HG03095 (cell line): ENCODE measurements around the gene TRMO.

Experiments
- ATAC-seq: cut with Tn5 transposase; IDR thresholded peaks from one replicate; pipeline ENCODE4 v1.9.1; 2021; ENCODE audit warnings: moderate library complexity; ENCODE audit not compliant: unreplicated experiment

Gene TRMO

DNA sequence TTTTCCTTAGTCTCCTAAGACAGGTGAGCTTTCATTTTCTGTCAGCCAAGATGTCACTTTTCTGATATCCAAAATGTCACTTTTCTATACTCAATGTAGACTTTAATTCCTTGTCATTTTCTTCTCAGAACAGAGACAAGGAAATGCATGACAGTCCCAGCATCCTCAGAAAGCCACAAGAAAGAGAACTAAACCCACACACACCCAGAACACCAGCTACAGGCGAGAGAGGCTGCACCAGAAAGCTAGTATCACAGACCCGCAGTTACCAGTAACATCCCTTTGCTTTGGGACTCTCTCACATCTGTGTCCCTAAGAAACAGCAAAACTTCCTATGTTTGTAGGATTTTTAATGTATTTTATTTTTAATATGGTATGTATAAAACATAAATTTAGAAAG, 17.1 kb downstream of the TRMO start:
- ATAC-seq, result no peak

DNA sequence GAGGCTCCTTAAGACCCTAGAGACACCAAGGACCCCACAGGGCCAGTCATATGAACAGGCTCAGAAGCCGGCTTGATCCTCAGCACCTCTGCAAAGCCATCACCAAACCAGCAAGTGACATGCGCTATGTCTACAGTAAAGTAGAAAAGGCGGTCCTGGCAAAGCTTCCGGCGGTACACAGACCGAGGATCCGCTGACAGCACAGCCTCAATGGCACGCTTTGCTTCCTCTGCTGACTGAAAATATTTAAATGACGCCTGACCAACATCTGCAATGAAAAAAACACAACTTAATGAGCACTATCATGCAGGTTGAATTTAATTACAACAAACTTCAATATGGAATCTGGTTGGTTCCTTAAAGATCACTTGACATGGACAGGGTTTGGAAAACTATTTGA, 17.6 kb downstream of the TRMO start:
- ATAC-seq, result no peak

DNA sequence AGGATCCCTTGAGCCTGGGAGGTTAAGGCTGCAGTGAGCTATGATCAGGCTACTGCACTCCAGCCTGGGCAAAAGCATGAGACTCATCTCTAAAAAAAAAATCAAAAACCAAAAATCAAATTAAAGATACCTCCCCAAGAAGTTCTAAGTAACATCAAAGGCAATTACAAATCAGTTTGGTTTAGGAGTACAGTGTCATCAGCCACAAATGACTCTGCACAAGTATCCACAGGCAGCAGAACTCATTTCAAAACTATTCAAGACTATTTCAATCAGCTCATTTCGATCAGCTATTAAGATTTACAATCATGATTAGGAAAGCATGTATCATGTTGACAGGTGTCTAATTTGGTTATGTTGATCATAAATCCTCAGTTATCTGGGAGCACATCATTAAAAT, 19.1 kb downstream of the TRMO start:
- ATAC-seq, result no peak

DNA sequence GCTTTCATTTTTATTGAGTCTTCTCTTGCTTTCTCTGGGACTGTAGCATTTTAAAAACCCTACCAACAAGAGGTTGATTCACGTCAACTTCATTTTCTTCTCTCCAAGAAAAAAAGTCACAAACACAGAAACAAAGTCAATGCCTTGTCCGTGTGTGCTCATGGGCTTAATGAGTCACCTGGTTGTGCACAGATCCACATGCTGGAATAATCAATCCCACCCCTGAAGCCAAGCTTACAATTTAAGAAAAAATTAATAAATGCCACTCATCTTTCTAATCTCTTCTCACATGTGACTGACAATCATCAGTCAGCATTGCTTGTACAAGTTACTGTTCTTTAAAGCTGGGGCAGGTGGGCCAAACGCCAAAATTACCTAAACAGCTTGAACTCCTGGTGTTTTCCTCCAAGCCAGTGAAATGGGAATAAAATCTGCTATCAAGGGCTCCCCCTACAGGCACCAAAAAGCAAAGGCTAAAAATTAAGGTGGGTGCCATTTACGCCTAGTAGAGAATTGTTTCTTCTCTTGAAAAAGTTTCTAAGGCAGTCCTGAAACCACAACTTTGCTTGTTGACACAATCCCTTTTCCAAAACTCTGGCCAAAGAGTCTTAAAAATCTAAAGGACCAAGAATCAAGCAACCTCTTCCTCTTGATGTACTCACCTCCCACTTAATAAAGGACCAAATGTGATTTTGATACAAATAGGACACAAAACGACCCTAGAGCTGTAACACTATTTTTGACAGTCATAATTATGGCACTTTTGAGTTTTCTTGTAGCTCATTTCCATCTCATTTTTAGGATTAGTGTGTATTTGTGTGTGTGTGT, 21.3 kb downstream of the TRMO start:
- no peak for ATAC-seq

DNA sequence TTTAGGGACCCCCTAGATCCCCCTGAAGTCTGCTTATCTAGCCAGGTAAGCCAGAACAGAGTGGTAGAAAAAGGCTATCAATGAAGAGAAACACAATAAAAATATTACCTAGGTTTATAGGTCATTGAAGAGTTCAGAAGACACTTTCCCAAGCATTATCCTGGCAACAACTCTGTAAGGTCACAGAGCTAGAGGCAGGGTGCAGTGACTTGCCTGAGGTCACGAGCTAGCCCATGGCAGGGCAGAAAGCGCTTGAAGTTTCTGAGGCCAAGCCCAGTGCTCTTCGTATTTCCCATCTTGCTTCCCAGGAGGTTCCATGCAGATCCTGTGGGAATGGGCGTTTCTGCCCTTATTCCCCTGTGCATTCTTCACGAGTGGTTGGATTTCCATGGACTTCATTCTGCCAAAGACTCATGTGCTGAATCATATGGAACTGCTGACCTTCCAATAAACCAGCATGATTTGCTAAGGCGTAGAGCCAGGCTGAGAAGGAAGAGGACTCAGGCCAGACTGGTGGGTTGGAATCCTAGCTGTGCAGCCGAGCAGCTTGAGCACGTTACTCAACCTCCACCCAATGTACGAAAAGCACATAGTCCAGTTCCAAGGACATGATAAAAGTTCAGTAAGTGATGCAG, 22.1 kb downstream of the TRMO start:
- no peak for ATAC-seq

DNA sequence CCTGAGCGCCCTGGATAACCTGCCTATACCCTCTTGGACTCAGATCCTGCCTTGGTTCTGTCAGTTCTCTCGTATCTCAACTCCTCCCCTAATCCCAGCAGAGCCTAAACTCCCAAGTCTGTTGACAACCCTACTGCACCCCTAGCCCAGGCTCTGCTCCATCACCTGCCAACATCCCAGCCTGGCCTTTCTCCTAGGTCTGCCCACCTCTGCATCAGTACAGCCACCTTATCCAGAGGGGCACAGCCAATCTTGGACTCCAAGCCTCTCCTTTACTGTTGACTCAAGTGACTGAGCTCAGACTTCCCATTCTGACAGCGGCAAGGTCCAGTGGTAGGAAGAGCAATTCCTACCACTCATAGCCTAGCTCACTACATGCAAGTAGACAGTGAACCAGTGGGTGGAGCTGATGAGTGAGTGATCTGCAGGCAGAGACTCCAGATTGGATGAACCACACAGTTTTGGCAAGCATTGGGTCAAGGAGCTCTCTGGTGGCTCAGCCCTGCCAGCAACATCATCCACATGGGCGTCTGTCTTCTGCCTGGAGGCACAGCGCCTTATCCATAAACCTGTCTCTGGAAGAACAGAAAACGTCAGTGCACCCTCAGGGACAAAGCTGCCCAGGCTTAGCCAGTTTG, 26.5 kb downstream of the TRMO start:
- ATAC-seq, result no peak

DNA sequence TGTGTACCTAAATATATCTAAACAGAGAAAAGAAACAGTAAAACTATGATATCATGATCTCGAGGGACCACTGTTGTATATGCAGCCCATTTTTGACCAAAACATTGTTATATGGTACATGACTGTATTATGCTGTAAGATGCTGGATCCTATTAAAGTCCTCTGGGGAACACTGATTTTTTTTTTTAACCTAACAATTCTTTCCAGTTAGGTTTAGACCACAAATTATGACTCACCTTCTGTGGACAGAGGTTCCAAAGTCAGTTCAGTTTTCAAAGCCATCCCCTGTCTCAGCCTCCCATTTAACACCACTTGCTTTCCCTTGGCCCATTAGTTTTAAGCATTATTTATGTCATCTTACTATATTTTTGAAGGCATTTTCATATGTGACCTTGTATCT, 27.1 kb downstream of the TRMO start:
- ATAC-seq, result no peak

DNA sequence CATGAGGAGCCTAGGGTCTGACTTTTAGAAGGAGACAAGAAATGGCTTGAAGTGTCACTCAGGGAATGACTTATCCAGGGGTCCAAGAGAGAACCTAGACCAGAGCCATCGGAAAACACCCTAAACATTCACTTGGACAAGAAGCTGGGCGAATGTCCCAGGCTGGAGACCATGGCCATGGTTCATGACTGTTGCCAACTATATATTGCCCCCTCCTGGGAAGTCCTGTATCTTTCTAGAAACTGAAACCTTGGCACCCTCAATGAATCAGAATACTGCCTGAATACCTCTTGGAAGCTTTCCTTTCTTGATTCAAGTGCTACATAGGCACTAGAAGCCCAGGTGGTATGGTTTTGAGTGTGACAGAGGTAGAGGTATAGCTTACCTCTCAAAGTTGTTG, 29.9 kb downstream of the TRMO start:
- ATAC-seq, result no peak

DNA sequence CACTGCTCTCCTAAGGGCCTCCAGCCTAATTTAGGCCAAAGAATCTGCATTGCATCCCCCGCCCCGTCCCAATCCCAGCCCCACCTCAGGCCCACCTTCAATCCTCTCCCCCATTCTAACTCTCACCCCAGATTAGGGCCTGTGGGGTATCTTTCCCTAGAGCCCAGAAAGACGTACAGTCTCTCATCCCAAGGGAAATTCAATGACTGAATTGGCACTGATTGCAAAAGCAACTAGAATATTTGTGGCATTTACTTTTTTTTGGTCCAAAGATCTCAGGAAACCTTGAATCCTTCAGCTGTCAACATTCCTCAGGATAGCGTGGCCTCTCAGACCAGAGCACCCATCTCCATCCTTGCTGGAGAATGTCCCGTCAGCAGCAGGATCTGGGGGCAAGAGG, 30.6 kb downstream of the TRMO start:
- no peak for ATAC-seq

DNA sequence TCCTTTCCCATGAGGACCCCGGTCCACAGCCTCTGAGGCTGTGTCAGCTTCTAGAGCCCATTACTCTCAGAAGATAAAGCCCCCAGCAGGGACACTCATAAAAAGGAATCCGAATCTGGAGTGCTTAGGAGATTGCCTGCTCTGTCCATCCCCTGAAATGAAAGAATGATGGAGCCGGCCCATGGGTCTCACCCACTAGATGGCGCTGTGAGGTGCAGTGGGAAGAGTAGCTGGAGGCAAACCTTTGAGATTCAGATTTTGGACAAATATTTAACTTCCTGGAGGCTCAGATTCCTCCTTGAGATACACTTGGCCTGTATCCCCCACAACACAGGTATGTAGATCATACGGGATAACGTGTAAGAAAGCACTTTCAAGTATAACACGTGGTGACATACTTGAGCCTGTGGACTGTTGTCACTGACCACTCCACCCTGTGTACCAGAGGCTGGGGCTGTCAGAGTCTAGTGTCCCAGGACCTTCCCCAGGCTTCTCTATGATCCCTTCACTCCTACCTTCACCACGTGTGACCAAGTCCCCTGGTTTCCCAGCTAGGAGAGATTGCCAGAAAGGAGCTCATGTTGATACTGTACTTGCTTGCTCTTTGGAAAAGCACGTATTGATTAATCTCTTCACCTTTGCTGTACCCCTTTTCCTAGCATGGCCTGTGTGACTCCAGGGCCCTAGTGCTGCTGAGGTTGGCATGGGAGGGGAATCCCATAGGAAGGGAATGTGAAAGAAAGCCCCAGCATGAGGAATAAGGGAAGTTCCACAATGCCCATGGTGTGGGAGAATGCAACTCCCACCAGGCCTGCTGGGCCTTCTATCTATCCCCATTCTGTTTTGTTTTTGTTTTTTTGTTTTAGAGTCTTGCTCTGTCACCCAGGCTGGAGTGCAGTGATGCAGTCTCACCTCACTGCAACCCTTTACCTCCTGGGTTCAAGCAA, 32.1 kb downstream of the TRMO start:
- no peak for ATAC-seq

DNA sequence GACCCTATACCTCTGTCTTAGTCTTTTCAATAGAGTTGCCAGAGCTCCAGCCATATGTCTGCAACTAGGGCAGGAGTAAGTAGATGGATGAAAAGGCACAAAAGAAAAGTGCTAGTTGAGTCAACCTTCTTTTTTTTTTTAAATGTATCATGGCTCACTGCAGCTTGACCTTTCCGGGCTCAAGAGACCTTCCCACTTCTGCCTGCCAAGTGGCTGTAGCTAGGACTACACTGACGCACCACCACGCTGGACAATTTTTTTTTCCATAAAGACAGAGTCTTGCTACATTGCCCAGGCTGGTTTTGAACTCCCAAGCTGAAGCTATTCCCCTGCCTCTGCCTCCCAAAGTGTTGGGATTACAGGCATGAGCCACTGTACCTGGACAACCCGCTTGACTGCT, 42.0 kb downstream of the TRMO start:
- no peak for ATAC-seq

DNA sequence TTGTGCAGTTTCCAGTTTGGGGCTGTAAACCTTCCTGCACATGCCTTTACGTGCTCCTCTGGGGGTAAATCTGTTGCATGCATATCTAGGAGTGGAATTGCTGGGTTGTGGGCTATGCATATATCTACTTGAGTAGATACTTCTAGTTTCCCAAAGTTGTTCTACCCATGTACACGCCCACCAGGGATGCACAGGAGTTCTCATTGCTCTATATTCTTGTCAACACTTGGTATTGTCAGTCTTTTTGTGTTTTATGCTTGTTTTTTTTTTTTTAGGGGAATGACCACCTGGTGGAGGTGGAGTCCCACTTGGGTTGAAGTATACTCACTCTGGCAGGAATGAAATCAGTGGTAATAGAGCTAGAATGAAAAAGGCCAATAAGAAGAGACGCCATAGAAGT, 46.2 kb downstream of the TRMO start:
- ATAC-seq, result no peak

DNA sequence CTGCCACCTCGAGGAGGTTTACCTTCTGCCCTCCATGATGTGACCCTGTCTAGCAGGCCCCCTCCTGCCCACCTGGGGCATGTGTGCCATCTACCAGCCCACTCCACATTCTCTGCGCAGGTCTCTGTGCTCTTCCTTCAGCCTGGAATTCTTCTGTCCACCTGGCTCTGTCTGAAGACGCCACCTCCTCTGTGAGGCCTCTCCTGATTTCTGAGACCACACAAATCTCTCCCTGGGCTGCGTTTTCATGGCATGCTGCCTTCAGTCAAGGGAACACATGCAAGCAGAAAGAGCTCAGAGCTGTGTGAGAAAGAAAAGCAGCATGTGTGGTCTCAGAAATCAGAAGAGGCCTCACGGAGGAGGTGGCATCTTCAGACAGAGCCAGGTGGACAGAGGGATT, 47.2 kb downstream of the TRMO start:
- ATAC-seq, result no peak

DNA sequence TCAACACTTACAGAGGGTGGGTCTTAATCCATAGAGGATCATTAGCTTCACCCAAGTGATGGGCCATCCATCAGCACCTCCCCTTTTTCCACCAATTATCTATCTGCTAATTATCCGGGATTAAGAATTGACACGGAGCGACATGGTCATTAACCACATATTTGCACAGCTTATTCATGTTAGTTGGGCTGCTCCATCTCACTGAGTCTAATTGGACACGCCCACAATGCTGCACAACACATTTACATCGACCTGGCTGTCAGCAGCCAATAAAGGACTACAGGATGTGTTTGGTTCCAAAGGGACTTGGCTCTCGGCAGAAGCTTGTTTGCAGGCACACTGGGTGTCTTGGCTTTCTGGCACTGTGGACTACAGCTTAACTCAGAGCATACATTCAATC, 47.7 kb downstream of the TRMO start:
- no peak for ATAC-seq

DNA sequence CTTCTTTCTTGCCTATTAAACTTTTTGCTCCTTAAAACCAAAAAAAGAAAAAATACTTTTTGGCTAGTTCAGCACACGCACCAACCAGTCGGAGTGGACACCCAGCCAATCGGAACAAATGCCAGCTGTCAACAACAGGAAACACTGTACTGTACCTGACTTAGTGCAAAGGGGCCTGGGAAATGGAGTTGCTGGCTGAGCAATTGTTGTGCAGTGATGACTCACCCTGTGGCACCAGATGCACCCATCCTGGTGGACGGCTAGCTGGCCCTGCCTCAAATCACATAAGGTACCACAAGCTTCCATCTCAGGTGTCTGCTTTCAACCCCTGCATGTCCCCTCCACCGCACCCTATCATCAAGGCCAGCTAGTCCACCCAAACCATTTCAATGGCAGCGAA, 48.4 kb downstream of the TRMO start:
- no peak for ATAC-seq

DNA sequence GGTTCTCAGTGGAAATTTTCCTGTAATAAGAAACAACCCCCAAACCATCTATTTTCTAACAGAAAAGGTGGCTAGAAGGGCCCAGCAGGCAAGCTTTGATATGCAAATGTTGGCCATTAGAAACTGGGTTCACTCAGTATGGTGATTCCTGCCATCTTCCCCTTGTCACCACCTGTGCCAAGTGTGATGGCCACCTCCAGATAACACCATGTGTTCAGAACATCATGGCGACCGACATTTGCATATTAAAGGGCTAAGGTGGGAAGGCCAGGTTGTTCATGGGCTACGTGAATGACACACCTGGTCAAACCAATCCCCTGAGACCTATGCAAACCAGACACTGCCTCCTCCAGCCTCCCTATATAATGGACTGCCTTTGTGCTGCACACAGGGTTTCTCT, 48.9 kb downstream of the TRMO start:
- no peak for ATAC-seq

DNA sequence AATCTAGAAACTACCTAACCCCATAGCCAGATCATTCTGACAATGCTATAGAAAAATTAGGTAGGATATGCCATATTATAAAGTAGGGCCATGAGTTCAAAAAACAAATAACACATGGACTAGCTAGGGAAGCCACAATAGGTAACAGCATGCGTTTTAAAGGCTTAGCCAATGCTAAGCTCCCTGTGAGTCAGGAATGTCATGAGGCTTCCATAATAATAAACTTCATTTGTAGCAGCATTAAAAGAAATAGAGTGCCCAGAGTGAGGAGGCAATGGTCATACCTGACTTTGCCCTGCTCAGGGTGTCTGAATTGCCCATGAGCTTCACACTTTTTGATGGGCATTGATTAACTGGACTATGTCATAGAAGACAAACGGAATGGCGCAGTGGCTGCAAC, 53.4 kb downstream of the TRMO start:
- no peak for ATAC-seq

DNA sequence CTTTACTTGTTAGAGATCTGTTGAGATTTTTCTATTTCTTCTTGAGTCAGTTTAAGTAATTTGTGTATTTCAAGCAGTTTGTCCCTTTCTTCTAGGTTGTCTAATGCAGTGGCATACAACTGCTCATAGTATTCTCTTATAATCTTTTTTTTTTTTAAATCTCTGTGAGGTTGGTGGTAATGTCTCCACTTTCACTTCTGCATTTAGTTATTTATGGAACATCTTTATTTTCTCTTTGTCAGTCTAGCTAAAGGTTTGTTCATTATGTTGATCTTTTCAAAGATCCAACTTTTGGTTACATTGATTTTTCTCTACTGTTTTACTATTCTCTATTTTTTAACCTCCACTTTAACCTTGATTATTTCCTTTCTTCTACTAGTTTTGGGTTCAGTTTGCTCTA, 55.5 kb downstream of the TRMO start:
- no peak for ATAC-seq

DNA sequence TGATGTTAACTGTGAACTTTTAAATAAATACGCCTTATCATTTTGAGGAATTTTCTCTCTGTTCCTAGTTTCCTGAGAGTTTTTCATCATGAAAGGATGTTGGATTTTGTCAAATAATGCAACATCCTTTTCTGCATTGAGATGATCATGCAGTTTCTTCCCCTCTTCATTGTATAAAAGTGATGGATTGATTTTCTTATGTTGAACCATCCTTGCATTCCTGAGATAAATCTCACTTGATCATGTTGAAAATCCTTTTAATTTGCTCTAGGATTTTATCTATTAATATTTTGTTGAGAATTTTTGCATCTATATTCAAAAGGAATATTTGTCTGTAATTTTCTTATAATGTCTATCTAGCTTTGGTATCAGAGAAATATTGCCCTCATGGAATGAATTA, 56.0 kb downstream of the TRMO start:
- ATAC-seq, result no peak

DNA sequence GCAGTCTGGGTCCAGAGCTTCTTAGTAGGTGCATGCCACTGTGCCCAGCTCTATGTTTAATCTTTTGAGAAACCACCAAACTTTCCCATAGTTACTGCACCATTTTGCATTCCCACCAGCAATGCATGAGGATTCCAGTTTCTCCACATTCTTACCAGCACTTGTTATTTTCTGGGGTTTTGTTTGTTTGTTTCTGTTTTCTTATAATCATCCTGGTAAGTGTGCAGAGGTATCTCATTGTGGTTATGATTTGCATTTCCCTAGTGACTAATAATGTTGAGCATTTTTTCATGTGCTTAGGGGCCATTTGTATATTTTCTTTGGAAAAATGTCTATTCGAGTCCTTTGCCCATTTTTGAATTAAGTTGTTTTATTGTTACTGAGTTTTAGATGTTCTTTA, 57.9 kb downstream of the TRMO start:
- ATAC-seq, result no peak

DNA sequence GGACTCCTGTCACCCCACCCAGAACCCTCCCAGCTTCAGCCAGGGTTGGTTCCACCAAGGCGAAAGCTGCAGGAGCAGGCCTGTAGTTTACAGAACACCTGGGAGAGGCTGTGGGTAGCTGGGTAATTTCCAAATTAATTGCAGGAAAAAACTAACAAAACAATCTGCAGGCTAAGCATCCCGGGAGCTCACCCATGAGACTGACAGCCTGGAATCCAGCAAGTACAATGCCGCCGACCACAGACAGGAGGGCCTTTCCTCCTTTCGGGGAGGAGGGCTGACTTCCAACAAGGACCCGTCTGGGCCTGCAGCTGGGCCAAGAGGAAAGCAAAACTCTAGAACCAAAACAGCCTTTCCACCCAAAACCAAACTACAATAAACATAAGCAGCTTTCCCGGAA, 59.0 kb downstream of the TRMO start:
- ATAC-seq, result no peak
